GM18861 (cell line): ENCODE data around the gene CLDN16.
A peak's percentile ranks its signal among the peaks of the same experiment; 100 is the strongest.

Experiments used
- ATAC-seq: cut with Tn5 transposase; IDR thresholded peaks from one replicate; pipeline ENCODE4 v1.9.1; 2021; ENCODE audit not compliant: unreplicated experiment

CLDN16 gene

GRCh38 chr3:190378240-190378891 lies 9.6 kb upstream of the CLDN16 start:
- ATAC-seq: no peak

GRCh38 chr3:190380184-190380583 lies 7.8 kb upstream of the CLDN16 start:
- ATAC-seq: no peak

GRCh38 chr3:190381441-190381840 lies 6.5 kb upstream of the CLDN16 start:
- no peak for ATAC-seq

- ATAC-seq: no peak
Measured at GRCh38 chr3:190382082-190382481, 5.9 kb upstream of the CLDN16 start.

GRCh38 chr3:190384309-190384756 lies 3.6 kb upstream of the CLDN16 start:
- peak; percentile 75 for ATAC-seq

GRCh38 chr3:190385731-190386688 lies 2.0 kb upstream of the CLDN16 start:
- ATAC-seq: no peak

GRCh38 chr3:190388703-190389102 lies 740 bp downstream of the CLDN16 start:
- ATAC-seq: no peak

GRCh38 chr3:190396001-190396400 lies 8.0 kb downstream of the CLDN16 start:
- ATAC-seq: no peak

GRCh38 chr3:190397889-190398288 lies 9.9 kb downstream of the CLDN16 start:
- ATAC-seq: no peak

GRCh38 chr3:190399677-190400076 lies 11.7 kb downstream of the CLDN16 start:
- ATAC-seq: no peak

- ATAC-seq: no peak
Measured at GRCh38 chr3:190401963-190402362, 14.0 kb downstream of the CLDN16 start.

- no peak for ATAC-seq
Measured at GRCh38 chr3:190404715-190405114, 16.8 kb downstream of the CLDN16 start.

- no peak for ATAC-seq
Measured at GRCh38 chr3:190414297-190414696, 26.3 kb downstream of the CLDN16 start.

GRCh38 chr3:190424108-190424477 lies 36.1 kb downstream of the CLDN16 start:
- peak; percentile 1 for ATAC-seq

- ATAC-seq: peak; percentile 86
Measured at GRCh38 chr3:190424478-190425439, 36.8 kb downstream of the CLDN16 start.

GRCh38 chr3:190425833-190426232 lies 37.9 kb downstream of the CLDN16 start:
- ATAC-seq: no peak

GRCh38 chr3:190426806-190427507 lies 39.0 kb downstream of the CLDN16 start:
- ATAC-seq: no peak

GRCh38 chr3:190429681-190430080 lies 41.7 kb downstream of the CLDN16 start:
- no peak for ATAC-seq

- no peak for ATAC-seq
Measured at GRCh38 chr3:190430906-190431305, 42.9 kb downstream of the CLDN16 start.

- no peak for ATAC-seq
Measured at GRCh38 chr3:190432216-190432615, 44.3 kb downstream of the CLDN16 start.
